ENCODE data around the gene DSTYK.
A peak's percentile ranks its signal among the peaks of the same experiment; 100 is the strongest.

DSTYK gene

DNA sequence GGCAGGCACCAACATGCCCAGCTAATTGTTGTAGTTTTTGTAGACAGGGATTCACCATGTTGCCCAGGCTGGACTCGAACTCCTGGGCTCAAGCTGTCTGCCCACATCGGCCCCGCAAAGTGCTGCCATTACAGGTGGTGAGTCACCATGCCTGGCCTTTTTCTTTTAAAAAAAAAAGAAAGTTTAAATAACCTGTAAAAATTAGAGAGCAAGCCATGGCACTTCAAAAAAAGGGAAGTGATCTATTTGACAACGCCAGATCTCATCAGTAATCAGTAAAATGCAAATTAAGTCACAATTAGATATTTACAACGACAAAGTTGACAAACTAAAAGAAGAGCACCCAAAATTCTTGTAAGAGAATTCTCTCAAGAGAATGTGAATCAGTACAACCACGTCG is 86.8 kb downstream of the DSTYK start:
- no peaks in the 10 kb centered on the region for H3K27me3 ChIP-seq (ENCODE audit: control insufficient read depth, insufficient read depth, low read length)
- H3K4me1 ChIP-seq, result no peaks in the 10 kb centered on the region
- H3K36me3 ChIP-seq (ENCODE audit: control insufficient read depth, insufficient read depth, low read length), result no peaks in the 10 kb centered on the region
- peaks cover 17% of the 10 kb centered on the region for H3K79me2 ChIP-seq
- H3K9me3 ChIP-seq (ENCODE audit: control insufficient read depth, low read length), result no peaks in the 10 kb centered on the region
- no peak overlapping the region for H2AFZ ChIP-seq
- H3K4me3 ChIP-seq (ENCODE audit: low read depth, low read length), result no peak overlapping the region
- no peak overlapping the region for H3K27ac ChIP-seq
- no peak overlapping the region for H3K9ac ChIP-seq
- no peak overlapping the region for H3K4me2 ChIP-seq (ENCODE audit: low read length)
- TF ChIP-seq CTCF (IDR thresholded peaks at IDR 0.05), result no peak

GRCh38 chr1:205122489-205122882 is 89.0 kb downstream of the DSTYK start:
- H2AFZ ChIP-seq, result peak overlapping the region; percentile 86
- no peaks in the 10 kb centered on the region for H3K36me3 ChIP-seq (ENCODE audit: control insufficient read depth, insufficient read depth, low read length)
- no peak overlapping the region for H3K9ac ChIP-seq
- no peaks in the 10 kb centered on the region for H3K9me3 ChIP-seq (ENCODE audit: control insufficient read depth, low read length)
- peaks cover 19% of the 10 kb centered on the region for H3K79me2 ChIP-seq
- peak overlapping the region; percentile 90 for H3K4me3 ChIP-seq (ENCODE audit: low read depth, low read length)
- no peaks in the 10 kb centered on the region for H3K27me3 ChIP-seq (ENCODE audit: control insufficient read depth, insufficient read depth, low read length)
- peak overlapping the region; percentile 83 for H3K4me2 ChIP-seq (ENCODE audit: low read length)
- H3K27ac ChIP-seq, result peak overlapping the region; percentile 99
- no peaks in the 10 kb centered on the region for H3K4me1 ChIP-seq
- TF ChIP-seq CTCF (IDR thresholded peaks at IDR 0.05), result no peak

DNA sequence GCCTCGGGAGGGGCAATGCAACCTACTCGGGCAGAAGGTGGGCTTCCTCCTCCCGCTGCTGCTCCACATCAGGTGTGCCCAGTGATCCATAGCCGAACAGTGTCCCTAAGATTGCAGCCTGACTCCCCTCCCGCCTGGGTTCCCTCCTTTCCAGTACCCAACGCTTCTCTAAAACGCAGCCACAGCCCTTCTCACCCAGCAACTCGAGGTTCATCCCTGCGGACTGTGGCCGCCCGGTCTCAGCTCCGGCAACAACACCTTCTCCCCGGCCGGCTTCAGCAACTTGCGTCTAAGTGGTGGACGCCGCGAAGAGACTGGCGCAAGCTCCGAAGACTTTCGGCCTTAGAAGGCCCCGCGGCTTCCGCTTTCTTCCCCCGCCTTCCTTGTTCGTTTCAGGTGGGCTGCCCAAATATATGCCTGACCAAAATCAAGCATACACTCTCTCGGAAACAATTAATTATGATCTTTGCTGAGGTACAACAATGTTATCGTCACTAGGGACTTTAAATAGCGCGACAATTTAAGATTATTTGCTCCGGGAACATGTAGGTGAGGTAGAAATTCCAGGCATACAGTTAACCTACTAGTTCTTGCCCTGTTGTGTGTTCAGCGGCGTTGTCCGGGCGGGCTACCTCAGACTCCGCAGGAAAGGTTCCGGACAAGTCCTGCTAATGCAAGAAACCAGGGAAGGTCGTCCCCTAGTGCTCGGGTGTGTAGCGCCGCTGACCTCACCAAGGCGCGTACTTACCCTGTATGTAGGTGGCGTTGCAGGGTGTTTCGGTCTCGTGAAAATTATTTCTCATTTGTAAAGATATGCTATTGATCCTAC is 89.6 kb downstream of the DSTYK start, which contains the start of gene RBBP5:
Gene RBBP5 (minus strand): TSS at position 319 of the 829 bp plus-strand sequence. CDS start 105 bp downstream, at position 214.
- H3K4me3 ChIP-seq (ENCODE audit: low read depth, low read length), result peak within 1 kb of the TSS; percentile 90
- H3K4me2 ChIP-seq (ENCODE audit: low read length), result peak within 1 kb of the TSS; percentile 83
- no peaks in the 10 kb centered on the region for H3K27me3 ChIP-seq (ENCODE audit: control insufficient read depth, insufficient read depth, low read length)
- H3K4me1 ChIP-seq, result no peaks in the 10 kb centered on the region
- peak within 1 kb of the TSS; percentile 86 for H2AFZ ChIP-seq
- no peaks in the 10 kb centered on the region for H3K36me3 ChIP-seq (ENCODE audit: control insufficient read depth, insufficient read depth, low read length)
- TF ChIP-seq CTCF (IDR thresholded peaks at IDR 0.05), result peak; percentile 58
- H3K9ac ChIP-seq, result peak within 1 kb of the TSS; percentile 23
- peak within 1 kb of the TSS; percentile 99 for H3K27ac ChIP-seq
- H3K79me2 ChIP-seq, result peaks cover 19% of the 10 kb centered on the region
- no peaks in the 10 kb centered on the region for H3K9me3 ChIP-seq (ENCODE audit: control insufficient read depth, low read length)

DNA sequence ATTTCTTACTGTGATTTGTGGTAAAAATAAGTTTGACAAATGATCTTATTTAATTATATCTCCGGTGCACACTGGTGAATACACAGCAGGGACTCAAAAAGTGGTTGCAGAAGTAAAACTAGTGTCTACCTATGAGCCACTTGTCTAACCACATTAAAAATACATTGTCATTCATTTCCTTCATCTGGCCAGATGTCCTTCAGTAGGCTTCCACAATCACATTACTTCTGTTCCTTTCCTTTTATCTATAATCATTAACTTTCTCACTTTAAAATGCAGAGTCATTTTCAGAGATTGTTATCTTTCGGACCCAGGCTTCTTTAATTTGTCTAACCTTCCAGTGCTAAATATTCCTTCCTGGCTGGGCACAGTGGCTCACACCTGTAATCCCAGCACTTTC is 92.8 kb downstream of the DSTYK start:
- Histone ChIP-seq H3K4me2 (ENCODE audit: low read length) (no peak overlapping the region), H3K27ac (no peak overlapping the region), H3K79me2 (peaks cover 19% of the 10 kb centered on the region), H3K36me3 (ENCODE audit: control insufficient read depth, insufficient read depth, low read length) (no peaks in the 10 kb centered on the region), H3K9ac (no peak overlapping the region), H3K4me1 (no peaks in the 10 kb centered on the region), H2AFZ (no peak overlapping the region), H3K4me3 (ENCODE audit: low read depth, low read length) (no peak overlapping the region), H3K27me3 (ENCODE audit: control insufficient read depth, insufficient read depth, low read length) (no peaks in the 10 kb centered on the region), H3K9me3 (ENCODE audit: control insufficient read depth, low read length) (no peaks in the 10 kb centered on the region)
- TF ChIP-seq CTCF (IDR thresholded peaks at IDR 0.05), result no peak

GRCh38 chr1:205111354-205111753 is 100.1 kb downstream of the DSTYK start:
- H3K36me3 ChIP-seq (ENCODE audit: control insufficient read depth, insufficient read depth, low read length), result no peaks in the 10 kb centered on the region

More at GRCh38 chr1:205111354-205111753, 100.1 kb downstream of the DSTYK start:
- no peak overlapping the region for H3K4me3 ChIP-seq (ENCODE audit: low read depth, low read length)
- no peak overlapping the region for H2AFZ ChIP-seq
- H3K79me2 ChIP-seq, result no peaks in the 10 kb centered on the region
- no peak overlapping the region for H3K27ac ChIP-seq
- no peaks in the 10 kb centered on the region for H3K4me1 ChIP-seq
- H3K9ac ChIP-seq, result no peak overlapping the region
- no peaks in the 10 kb centered on the region for H3K9me3 ChIP-seq (ENCODE audit: control insufficient read depth, low read length)
- no peak for TF ChIP-seq CTCF (IDR thresholded peaks at IDR 0.05)
- no peak overlapping the region for H3K4me2 ChIP-seq (ENCODE audit: low read length)
- no peaks in the 10 kb centered on the region for H3K27me3 ChIP-seq (ENCODE audit: control insufficient read depth, insufficient read depth, low read length)

All from parathyroid adenoma (tissue), 2 donors.